CD14-positive monocyte (primary cell): ENCODE measurements around the gene KRT17. TPM values are rescaled to one million over a fixed set of nuclear protein-coding genes. Genes with fewer than 3 reads are reported as not detected.

ENCODE experiments used
- DNase-seq, 3 donors: peaks; one replicate each; pipeline ENCODE4 v3.0.0-alpha.2; 2011 to 2022
- H2AFZ ChIP-seq: 2 replicates; pipeline ENCODE4 v1.6.0; 2012; ENCODE audit warnings: mild to moderate bottlenecking, low read depth, low read length, inconsistent platforms; ENCODE audit not compliant: insufficient read depth, poor library complexity, severe bottlenecking
- H3K27ac ChIP-seq, 2 donors: 1 replicate in 1 of 2; 2 replicates in 1 of 2; pipeline ENCODE4 v1.5.1; 2012 to 2013; ENCODE audit warnings: low read length in 2 of 2, control low read depth in 1 of 2, inconsistent platforms in 1 of 2, low read depth in 1 of 2, mild to moderate bottlenecking in 1 of 2
- H3K27me3 ChIP-seq, 2 donors: one replicate each; pipeline versions ENCODE4 v1.6.0 to v1.6.1; 2011 to 2013; ENCODE audit warnings: low read length in 2 of 2; ENCODE audit not compliant: control insufficient read depth in 2 of 2, insufficient read depth in 2 of 2
- H3K36me3 ChIP-seq, 2 donors: replicated peaks in 1 of 2; 1 replicate in 1 of 2; 2 replicates in 1 of 2; pipeline versions ENCODE4 v1.5.1 to v1.6.1; 2012 to 2013; ENCODE audit warnings: low read length in 2 of 2, control low read depth in 1 of 2, inconsistent platforms in 1 of 2, mild to moderate bottlenecking in 1 of 2; ENCODE audit not compliant: insufficient read depth in 2 of 2, control insufficient read depth in 1 of 2
- H3K4me1 ChIP-seq, 2 donors: 1 replicate in 1 of 2; 2 replicates in 1 of 2; pipeline versions ENCODE4 v1.5.1 to v1.6.1; 2012 to 2013; ENCODE audit warnings: low read length in 2 of 2, control low read depth in 1 of 2, inconsistent platforms in 1 of 2, mild to moderate bottlenecking in 1 of 2, moderate library complexity in 1 of 2; ENCODE audit not compliant: insufficient read depth in 2 of 2, control insufficient read depth in 1 of 2
- H3K4me2 ChIP-seq: replicated peaks from 2 replicates; pipeline ENCODE3; 2012; ENCODE audit warnings: low read length, moderate library complexity, mild to moderate bottlenecking; ENCODE audit not compliant: poor library complexity, severe bottlenecking; ENCODE audit errors: extremely low read depth
- H3K4me3 ChIP-seq, 3 experiments: fragments of 200-600 bp in 1 of 3; sonication (generic) in 1 of 3; replicated peaks in 1 of 3; 1 replicate in 2 of 3; 2 replicates in 1 of 3; pipeline ENCODE4 v1.5.1; 2011 to 2013; ENCODE audit warnings: low read length in 3 of 3, mild to moderate bottlenecking in 3 of 3, control low read depth in 2 of 3, low read depth in 2 of 3, inconsistent platforms in 1 of 3, moderate library complexity in 1 of 3
- H3K79me2 ChIP-seq: 2 replicates; pipeline ENCODE4 v1.6.0; 2012; ENCODE audit warnings: mild to moderate bottlenecking, control low read depth, inconsistent platforms, low read length, moderate library complexity; ENCODE audit not compliant: insufficient read depth
- H3K9ac ChIP-seq: 2 replicates; pipeline ENCODE4 v1.6.0; 2017; ENCODE audit warnings: low read length, mild to moderate bottlenecking; ENCODE audit not compliant: insufficient read depth, poor library complexity, severe bottlenecking
- H3K9me3 ChIP-seq, 2 donors: replicated peaks in 1 of 2; 1 replicate in 1 of 2; 2 replicates in 1 of 2; pipeline versions ENCODE4 v1.5.1 to v1.6.1; 2012 to 2013; ENCODE audit warnings: low read length in 2 of 2, control low read depth in 1 of 2; ENCODE audit not compliant: control insufficient read depth in 1 of 2, insufficient read depth in 1 of 2
- H4K20me1 ChIP-seq: 2 replicates; pipeline ENCODE4 v1.6.0; 2012; ENCODE audit warnings: mild to moderate bottlenecking, low read length, control low read depth, moderate library complexity; ENCODE audit not compliant: insufficient read depth
- H3K27ac Mint-ChIP-seq, 7 donors: one replicate each; pipeline ENCODE4 v1.8.0; 2020; ENCODE audit warnings: mild to moderate bottlenecking in 7 of 7, mixed read lengths in 7 of 7, moderate library complexity in 6 of 7, inconsistent platforms in 2 of 7
- H3K27me3 Mint-ChIP-seq, 3 donors: one replicate each; pipeline ENCODE4 v1.8.0; 2021 to 2022; ENCODE audit warnings: low read depth in 3 of 3, mild to moderate bottlenecking in 3 of 3, mixed read lengths in 3 of 3, moderate library complexity in 3 of 3, inconsistent platforms in 1 of 3
- H3K36me3 Mint-ChIP-seq, 2 donors: one replicate each; pipeline ENCODE4 v1.8.0; 2020; ENCODE audit warnings: mixed read lengths in 2 of 2, inconsistent platforms in 1 of 2, mild to moderate bottlenecking in 1 of 2
- H3K4me1 Mint-ChIP-seq: one replicate; pipeline ENCODE4 v1.8.0; 2020; ENCODE audit warnings: mild to moderate bottlenecking, mixed read lengths
- H3K4me3 Mint-ChIP-seq, 2 donors: one replicate each; pipeline ENCODE4 v1.8.0; 2020; ENCODE audit warnings: mild to moderate bottlenecking in 2 of 2, mixed read lengths in 2 of 2, moderate library complexity in 1 of 2
- H3K9me3 Mint-ChIP-seq, 7 donors: one replicate each; pipeline ENCODE4 v1.8.0; 2020 to 2022; ENCODE audit warnings: mixed read lengths in 7 of 7, mild to moderate bottlenecking in 6 of 7, moderate library complexity in 6 of 7, inconsistent platforms in 2 of 7
- CTCF ChIP-seq: fragments of 200-600 bp; IDR thresholded peaks from one replicate; pipeline ENCODE4 v1.8.0; 2022; ENCODE audit warnings: antibody characterized with exemption, mild to moderate bottlenecking
- WGBS: methylation state at CpG from one replicate; pipeline ENCODE4 v1.1.5; 2013; ENCODE audit warnings: missing lambda C conversion rate; ENCODE audit not compliant: insufficient coverage; 5-methylcytosine and 5-hydroxymethylcytosine counted together
- intact Hi-C, 2 donors: fragments of 100-400 bp; cut with micrococcal nuclease; formaldehyde crosslinking; loops; one replicate each; pipeline versions ENCODE4 v1.15.0 to v1.15.1; 2023
- polyA plus RNA-seq, 3 donors: library from polyadenylated mRNA; depleted of rRNA in 1 of 3; unstranded in 2 of 3; stranded (reverse) in 1 of 3; fragments of 300-500 nt in 2 of 3; fragments of >200 nt in 1 of 3; fragmentation: Illumina TruSeq in 2 of 3; gene quantifications; 1 replicate in 2 of 3; 2 replicates in 1 of 3; pipeline ENCODE4 v1.2.3, GENCODE V29; 2012 to 2021

KRT17 gene
- polyA plus RNA-seq, 3 donors = 0.49 TPM; not detected in 2

GRCh38 chr17:41649923-41650519 lies 25.6 kb upstream of the KRT17 start:
- peak in 1 of 3 donors; percentile 43 for DNase-seq
- no peaks in the 10 kb centered on the region for H3K36me3 ChIP-seq
- intact Hi-C loops = loop anchor here (5.0 kb wide), 2 partner anchors 103 to 848 kb away; no protein-coding TSS in a partner anchor

More at GRCh38 chr17:41649923-41650519, 25.6 kb upstream of the KRT17 start:
- peaks cover 28 to 31% of the 10 kb centered on the region in 2 donors for H3K4me1 ChIP-seq
- no peaks in the 10 kb centered on the region for H3K9me3 ChIP-seq
- Mint-ChIP-seq H3K9me3 (no peaks in the 10 kb centered on the region), H3K27ac (no peak overlapping the region), H3K4me3 (no peak overlapping the region), H3K4me1 (peaks cover 24% of the 10 kb centered on the region), H3K36me3 (no peaks in the 10 kb centered on the region), H3K27me3 (peaks cover 2 to 7% (median 6%) of the 10 kb centered on the region in 3 donors)
- H3K4me2 ChIP-seq = no peak overlapping the region
- H3K9ac ChIP-seq = no peak overlapping the region
- H3K27me3 ChIP-seq = no peaks in the 10 kb centered on the region
- no peak for TF ChIP-seq CTCF
- H2AFZ ChIP-seq = no peak overlapping the region
- 89% methylated on average over 9 of the region's 10 CpGs for WGBS
- H3K4me3 ChIP-seq = no peak overlapping the region
- H3K27ac ChIP-seq = no peak overlapping the region
- no peaks in the 10 kb centered on the region for H3K79me2 ChIP-seq
- H4K20me1 ChIP-seq = no peaks in the 10 kb centered on the region
